NOMO-1 treated with DMSO at 0.1 percent for 48 hours (cell line): ENCODE data around the gene KRTAP2-1.
"Not testable (repeated sequence)": the region's sequence is repeated elsewhere in the genome, so short reads cannot be mapped to it uniquely, and the experiment has no call there.

ENCODE experiments used
- DNase-seq: peaks from one replicate; lab custom pipeline; 2025; ENCODE audit not compliant: unreplicated experiment; lab: John Stamatoyannopoulos, UW

The KRTAP2-1 gene

GRCh38 chr17:41058741-41059140, 11.6 kb upstream of the KRTAP2-1 start:
- no peak for DNase-seq

- DNase-seq, result no peak
Measured at GRCh38 chr17:41057547-41057946, 10.4 kb upstream of the KRTAP2-1 start.

- not testable (repeated sequence) for DNase-seq
Measured at GRCh38 chr17:41055130-41055529, 8.0 kb upstream of the KRTAP2-1 start, which contains the start of gene KRTAP2-2. Gene KRTAP2-2 (minus strand): TSS chr17:41055230. CDS start chr17:41055211, 19 bp downstream.

- not testable (repeated sequence) for DNase-seq
Measured at GRCh38 chr17:41054556-41054955, 7.4 kb upstream of the KRTAP2-1 start.

GRCh38 chr17:41054025-41054424, 6.9 kb upstream of the KRTAP2-1 start:
- no peak for DNase-seq

GRCh38 chr17:41052566-41052965, 5.5 kb upstream of the KRTAP2-1 start:
- no peak for DNase-seq

GRCh38 chr17:41049110-41049509, 2.0 kb upstream of the KRTAP2-1 start:
- no peak for DNase-seq

- no peak for DNase-seq
Measured at GRCh38 chr17:41048441-41048840, 1.3 kb upstream of the KRTAP2-1 start.

GRCh38 chr17:41042953-41043352, 4.2 kb downstream of the KRTAP2-1 start:
- no peak for DNase-seq

- not testable (repeated sequence) for DNase-seq
Measured at GRCh38 chr17:41040783-41041571, 6.1 kb downstream of the KRTAP2-1 start, which contains the start of gene KRTAP1-1. Gene KRTAP1-1 (minus strand): TSS chr17:41041450. CDS start chr17:41041397, 53 bp downstream.

GRCh38 chr17:41037853-41038350, 9.2 kb downstream of the KRTAP2-1 start:
- no peak for DNase-seq

- not testable (repeated sequence) for DNase-seq
Measured at GRCh38 chr17:41034346-41034935, 12.7 kb downstream of the KRTAP2-1 start, which contains the start of gene KRTAP1-3. Gene KRTAP1-3 (minus strand): TSS chr17:41034874. CDS start chr17:41034821, 53 bp downstream.

GRCh38 chr17:41029633-41030245, 17.4 kb downstream of the KRTAP2-1 start, which contains the start of gene KRTAP1-4:
Gene KRTAP1-4 (minus strand): TSS chr17:41030195. CDS start chr17:41030078, 117 bp downstream.
- DNase-seq, result no peak

- no peak for DNase-seq
Measured at GRCh38 chr17:41026715-41027471, 20.2 kb downstream of the KRTAP2-1 start, which contains the start of gene KRTAP1-5. Gene KRTAP1-5 (minus strand): TSS chr17:41027208. CDS start chr17:41027155, 53 bp downstream.

GRCh38 chr17:41024697-41025096, 22.4 kb downstream of the KRTAP2-1 start:
- no peak for DNase-seq

- DNase-seq, result no peak
Measured at GRCh38 chr17:41020336-41020735, 26.8 kb downstream of the KRTAP2-1 start.

GRCh38 chr17:41019415-41019814, 27.7 kb downstream of the KRTAP2-1 start:
- no peak for DNase-seq

- no peak for DNase-seq
Measured at GRCh38 chr17:41018541-41018940, 28.6 kb downstream of the KRTAP2-1 start.

GRCh38 chr17:41016578-41017215, 30.4 kb downstream of the KRTAP2-1 start:
- DNase-seq, result no peak

GRCh38 chr17:41015454-41015853, 31.7 kb downstream of the KRTAP2-1 start:
- DNase-seq, result no peak
